Panc1 (cell line): Measurements from ENCODE around the gene SLC11A2.

Experiments used
- CTCF ChIP-seq: fragments of 450-650 bp; IDR thresholded peaks from 2 replicates; pipeline ENCODE4 v1.5.1; 2017; ENCODE audit warnings: mild to moderate bottlenecking
- POLR2AphosphoS5 ChIP-seq: IDR thresholded peaks from 2 replicates; pipeline ENCODE4 v1.6.1; 2012; ENCODE audit warnings: mild to moderate bottlenecking, low read depth, low read length, moderate library complexity
- REST ChIP-seq, 2 experiments: IDR thresholded peaks; 2 replicates each; pipeline ENCODE4 v1.6.1; 2011 to 2012; ENCODE audit warnings: low read depth in 2 of 2, control low read depth in 1 of 2, low read length in 1 of 2, mild to moderate bottlenecking in 1 of 2, moderate library complexity in 1 of 2; ENCODE audit not compliant: insufficient read depth in 1 of 2
- SIN3A ChIP-seq: IDR thresholded peaks from 2 replicates; pipeline ENCODE4 v1.6.1; 2012; ENCODE audit warnings: low read depth, mild to moderate bottlenecking, low read length, moderate library complexity, borderline replicate concordance; ENCODE audit not compliant: insufficient read depth

- TF ChIP-seq REST (IDR thresholded peaks at IDR 0.05; ENCODE audit: insufficient read depth in 1 of 2, low read depth in 2 of 2, low read length in 1 of 2) (no peak), CTCF (no peak), POLR2AphosphoS5 (no peak), SIN3A (no peak)
These were observed 88.5 kb downstream of the SLC11A2 start for GRCh38 chr12:50937653-50938052.
